GM21619 (cell line): ENCODE results near the gene PRKG1.
A peak's percentile ranks its signal among the peaks of the same experiment; 100 is the strongest.
"Not testable (repeated sequence)": the region's sequence is repeated elsewhere in the genome, so short reads cannot be mapped to it uniquely, and the experiment has no call there.

Experiments
- ATAC-seq: cut with Tn5 transposase; IDR thresholded peaks from one replicate; pipeline ENCODE4 v1.9.1; 2021; ENCODE audit not compliant: unreplicated experiment

The PRKG1 gene

DNA sequence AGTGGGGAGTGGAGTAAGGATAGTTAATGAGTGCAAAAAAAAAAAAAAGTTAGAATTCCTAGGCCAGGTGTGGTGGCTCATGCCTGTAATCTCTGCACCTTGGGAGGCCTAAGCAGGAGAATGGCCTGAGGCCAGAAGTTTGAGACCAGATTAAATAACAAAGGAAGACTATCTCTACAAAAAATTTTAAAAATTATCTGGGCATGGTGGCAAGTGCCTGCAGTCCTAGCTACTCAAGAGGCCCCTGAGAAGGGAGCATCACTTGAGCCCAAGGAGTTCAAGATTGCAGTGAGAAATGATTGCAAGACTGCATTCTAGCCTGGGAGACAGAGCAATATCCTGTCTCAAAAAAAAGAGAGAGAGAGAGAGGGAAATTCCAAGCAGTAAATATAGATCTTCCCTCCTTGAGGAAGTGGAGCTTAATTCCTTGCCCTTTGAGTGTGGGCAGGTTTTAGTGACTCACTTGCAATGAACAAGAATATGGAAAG, 644.6 kb downstream of the PRKG1 start:
- ATAC-seq: no peak

DNA sequence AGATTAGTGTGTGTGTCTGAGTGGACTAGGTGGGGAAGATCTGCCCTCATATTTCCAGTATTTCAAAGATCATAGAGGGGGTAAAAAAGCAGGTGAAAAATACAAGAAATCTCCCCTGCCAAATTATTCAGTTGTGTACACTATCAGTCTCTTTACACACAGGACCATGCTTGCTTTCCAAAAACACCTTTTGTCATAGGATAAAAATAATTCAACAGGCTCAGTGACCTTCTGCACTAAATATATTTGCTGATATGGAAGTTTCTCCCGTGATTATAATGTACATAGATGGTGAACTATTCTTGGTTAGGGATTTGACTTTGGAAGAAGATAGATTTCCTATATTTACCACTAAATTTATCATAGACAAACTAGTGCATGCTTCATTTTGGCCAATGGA, 649.8 kb downstream of the PRKG1 start:
- ATAC-seq: no peak

DNA sequence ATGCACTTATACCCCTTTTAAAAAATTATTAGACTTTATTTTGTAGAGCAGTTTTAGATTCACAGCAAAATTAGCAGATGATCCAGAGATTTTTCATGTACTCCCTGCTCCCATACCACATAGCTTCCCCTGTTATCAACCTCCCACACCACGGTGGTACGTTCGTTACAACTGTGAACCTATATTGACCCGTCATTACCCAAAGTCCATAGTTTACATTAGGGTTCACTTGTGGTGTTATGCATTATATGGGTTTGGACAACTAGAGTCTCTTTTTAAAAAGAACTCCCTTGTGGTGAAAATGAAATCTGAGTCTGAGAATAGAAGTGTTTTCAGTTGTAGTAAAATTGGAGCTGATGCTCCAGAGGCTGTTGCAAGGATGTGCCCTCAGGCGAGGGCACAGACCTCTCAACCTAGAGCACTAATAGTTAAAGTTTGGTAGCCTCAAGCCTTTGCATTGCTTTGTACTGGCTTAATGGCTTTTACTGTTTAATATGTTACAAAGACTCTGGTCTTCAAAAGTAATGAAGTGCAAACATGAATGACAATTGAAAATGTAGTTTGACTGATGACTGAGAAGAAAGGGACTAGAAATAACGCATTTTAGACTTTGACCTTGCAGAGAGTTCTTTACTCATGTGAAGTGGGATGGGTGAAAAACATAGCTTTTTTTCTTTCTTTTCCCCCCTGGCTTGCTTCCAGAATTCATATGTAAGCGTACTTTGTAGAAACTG, 655.7 kb downstream of the PRKG1 start:
- ATAC-seq: no peak

DNA sequence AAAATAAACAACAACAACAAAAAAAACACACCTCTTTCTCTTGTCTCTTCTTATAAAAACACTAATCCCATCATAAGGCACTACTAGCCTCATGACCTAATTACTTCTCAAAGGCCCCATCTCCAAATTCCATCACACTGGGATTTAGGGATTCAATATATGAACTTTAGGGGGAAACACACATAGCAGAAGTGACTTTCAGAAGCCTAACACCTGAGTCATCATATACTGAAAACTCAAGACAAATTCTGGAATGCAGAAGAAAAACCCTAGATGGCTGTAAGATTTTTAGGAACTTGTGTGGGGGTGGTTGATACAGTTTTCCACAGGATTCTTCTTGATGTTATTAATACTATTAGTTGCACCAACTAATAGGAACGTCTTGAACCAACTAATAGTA, 658.8 kb downstream of the PRKG1 start:
- no peak for ATAC-seq

DNA sequence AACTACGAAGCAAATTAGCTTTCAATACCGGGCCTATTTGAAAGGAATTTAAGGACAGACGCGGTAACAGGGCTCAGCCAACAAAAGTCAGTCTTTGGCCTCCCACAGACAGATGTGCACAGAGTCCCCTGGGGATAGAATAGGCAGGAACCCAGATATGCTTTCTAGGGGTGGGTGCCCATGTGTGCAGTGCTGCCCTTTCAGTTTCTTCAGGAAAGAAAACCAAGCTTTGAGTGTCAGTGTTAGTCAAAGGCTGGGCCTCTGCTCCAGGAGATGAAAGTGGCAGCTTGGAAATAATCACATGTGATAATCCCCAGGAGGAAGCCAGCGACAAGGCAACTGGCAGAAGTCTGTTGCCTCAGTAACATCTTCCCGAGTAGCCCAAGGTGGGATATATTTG, 668.9 kb downstream of the PRKG1 start:
- peak; percentile 90 for ATAC-seq

DNA sequence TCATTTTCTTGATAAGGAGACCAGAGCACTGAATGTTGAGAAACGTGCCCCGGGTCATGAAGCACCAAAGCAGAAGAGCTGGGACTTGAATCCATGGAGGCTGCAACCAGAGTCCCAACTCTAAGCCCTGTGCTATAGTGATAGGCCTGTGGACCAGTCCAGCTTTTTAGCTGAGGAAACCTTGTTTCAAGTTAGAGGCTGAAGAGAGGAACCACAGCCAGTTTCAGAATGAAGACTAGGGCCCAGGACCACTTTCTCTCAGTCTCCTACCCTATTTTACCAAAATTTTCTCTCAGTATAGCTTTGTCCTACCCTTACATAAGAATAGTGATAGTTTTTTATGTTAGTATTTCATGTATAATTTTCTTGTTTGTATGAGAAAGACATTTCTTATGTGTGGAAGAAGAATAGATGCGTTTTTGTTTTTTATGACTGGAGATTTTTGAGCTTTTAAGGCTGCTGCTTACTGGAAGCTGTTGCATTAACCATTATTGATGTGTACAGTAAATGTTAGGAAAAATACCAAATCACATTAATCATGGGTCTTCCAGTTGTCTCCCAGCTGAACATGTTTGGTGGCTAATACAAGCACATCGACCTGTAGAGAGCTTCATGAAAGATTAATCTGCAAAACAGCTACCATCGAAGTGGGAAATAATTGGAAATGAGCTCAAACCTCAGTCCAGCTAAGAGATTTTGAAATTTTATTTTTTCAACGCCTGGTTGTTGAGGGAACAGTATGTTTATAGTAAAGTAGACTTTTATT, 670.1 kb downstream of the PRKG1 start:
- no peak for ATAC-seq

DNA sequence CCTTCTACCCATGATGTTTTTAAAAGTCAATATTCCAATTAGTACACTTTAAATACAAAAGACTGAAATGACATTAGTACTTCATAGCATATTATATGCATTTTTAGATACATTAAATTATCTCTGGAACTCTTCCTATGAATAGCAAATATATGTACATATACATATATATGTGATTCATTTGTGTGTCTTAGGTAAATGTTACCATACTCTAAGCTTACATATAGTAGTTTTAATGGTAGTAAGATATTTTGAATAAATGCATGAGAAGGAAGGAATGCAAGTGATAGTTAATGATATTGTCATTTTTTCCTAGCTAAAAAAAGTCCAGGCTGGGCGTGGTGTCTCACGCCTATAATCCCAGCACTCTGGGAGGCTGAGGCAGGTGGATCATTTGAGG, 671.1 kb downstream of the PRKG1 start:
- no peak for ATAC-seq

DNA sequence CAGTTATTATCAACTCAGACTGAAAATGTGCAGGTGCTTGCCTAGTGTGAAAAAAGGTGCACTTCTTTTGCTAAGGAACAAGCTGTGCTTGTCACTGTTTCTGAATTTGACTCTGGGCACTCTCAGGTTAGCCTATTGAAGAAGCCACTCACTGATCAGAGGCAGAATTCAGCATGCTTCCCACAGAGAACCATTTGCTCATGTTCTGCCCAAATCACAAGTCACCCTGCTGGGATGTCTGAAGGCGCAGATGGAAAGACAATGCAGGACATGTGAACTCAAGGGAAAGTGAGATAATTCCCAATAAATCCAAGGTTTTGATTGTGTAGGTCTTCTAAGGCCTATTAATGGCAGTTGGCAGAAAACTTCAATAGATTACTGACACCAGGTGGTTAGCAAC, 672.9 kb downstream of the PRKG1 start:
- ATAC-seq: no peak

DNA sequence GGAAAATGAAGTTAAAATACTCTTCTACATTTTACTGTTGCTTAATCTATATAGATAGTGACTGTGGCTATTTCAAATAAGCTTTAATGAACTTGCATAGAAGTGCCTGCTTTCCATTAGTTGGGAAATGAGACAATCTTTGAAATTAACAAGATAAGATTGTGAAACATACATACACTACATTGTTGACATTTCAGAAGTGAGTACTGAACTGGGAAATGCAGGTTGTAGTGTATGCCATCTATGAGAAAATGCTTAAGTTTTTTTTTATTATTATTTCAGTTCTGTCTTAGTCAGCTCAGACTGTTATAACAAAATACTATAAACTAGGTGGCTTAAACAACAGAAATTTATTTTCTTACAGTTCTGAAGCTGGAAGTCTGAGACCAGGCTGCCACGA, 674.7 kb downstream of the PRKG1 start:
- no peak for ATAC-seq

DNA sequence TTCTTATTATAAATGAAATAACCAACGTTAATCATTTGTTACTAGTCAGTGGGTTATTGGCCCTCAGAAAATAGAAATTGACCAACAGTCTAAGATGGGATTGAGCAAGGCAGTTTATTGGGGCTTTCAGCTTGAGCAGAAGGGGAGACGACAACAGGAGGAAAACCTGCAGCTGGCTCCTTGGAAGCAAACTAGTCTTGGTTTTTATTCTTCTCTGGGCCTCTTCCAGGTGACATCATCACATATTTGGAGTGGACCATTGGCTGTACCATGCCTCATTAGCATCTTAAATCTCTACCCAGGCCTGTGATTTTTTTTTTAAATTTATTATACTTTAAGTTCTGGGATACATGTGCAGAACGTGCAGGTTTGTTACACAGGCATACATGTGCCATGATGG, 684.1 kb downstream of the PRKG1 start:
- ATAC-seq: no peak

DNA sequence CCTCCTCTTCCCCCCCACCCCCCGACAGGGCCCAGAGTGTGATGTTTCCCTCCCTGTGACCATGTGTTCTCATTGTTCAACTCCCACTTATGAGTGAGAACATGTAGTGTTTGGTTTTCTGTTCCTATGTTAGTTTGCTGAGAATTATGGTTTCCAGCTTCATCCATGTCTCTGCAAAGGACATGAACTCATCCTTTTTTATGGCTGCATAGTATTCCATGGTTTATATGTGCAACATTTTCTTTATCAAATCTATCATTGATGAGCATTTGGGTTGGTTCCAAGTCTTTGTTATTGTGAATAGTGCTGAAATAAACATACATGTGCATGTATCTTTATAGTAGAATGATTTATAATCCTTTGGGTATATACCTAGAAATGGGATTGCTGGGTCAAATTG, 684.6 kb downstream of the PRKG1 start:
- not testable (repeated sequence) for ATAC-seq

DNA sequence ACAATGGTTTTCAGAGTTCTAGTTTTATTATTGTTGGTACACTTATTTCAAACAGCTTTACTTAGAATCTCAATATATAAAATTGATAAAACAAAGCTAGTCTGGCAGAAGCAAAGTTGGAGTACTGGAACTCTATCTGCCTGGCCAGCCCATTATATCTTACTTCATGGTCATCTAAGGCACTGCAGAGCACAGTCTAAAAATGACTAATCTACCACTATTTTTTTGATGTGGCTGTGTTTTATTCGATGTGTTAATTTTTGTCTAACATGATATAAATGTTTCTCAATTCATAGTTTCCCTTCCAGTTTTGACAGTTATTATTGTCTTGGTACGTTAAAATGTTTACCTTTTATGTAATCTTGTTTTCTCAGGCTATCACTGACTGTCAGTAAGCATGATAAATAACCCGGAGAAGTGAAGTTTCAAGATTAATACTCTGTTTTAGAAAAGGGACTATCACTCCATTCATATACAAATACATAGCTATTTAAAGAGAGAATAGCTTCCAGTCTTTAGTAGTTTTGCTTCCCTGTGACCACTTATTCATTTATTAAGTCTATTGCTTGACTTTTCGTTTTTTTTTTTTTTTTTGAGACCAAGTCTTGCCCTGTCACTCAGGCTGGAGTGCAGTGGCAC, 685.7 kb downstream of the PRKG1 start:
- ATAC-seq: peak; percentile 65

DNA sequence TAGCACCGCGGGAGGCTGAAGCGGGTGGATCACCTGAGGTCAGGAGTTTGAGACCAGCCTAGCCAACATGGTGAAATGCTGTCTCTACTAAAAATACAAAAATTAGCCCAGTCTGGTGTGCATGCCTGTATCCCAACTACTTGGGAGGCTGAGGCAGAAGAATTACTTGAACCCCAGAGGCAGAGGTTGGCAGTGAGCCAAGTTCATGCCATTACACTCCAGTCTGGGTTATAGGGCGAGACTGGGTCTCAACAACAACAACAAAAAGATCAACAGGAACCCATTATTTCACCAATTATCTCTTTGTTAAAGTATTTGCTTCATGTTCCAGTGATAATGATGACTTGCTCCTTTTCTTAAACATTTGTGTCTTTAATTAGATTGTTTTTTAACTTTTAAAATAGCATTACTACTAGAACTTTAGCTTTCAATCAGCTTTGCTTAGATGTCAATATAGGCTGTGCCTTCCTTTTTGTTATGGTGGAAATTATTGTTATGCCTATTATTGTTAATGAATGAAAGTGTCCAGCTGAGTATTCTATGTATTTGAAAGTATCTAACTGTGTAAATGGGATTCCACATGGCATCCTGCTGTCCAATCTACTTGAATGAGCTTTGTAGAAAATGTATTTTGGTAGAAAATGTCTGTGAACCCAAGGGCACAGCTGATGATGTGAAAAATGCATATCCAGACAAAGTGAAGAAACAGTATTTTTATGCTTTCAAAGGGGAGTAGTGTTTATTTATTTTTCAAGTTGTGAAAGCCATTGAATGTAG, 686.8 kb downstream of the PRKG1 start:
- ATAC-seq: no peak

DNA sequence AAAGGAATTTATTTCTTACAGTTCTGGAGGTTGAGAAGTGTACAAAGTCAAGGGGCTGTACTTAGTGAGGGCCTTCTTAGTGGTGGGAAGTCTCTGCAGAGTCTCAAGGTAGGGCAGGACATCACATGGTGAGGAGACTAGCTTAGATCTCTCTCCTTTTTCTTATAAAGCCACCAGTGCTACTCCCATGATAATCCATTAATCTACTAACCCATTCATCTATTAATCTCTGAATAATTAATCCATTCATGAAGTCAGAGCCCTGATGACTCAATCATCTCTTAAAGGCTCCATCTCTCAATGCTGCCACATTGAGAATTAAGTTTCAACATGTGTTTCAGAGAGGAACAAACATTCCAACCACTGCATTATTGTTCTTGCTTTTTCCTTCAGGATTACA, 689.5 kb downstream of the PRKG1 start:
- ATAC-seq: no peak

DNA sequence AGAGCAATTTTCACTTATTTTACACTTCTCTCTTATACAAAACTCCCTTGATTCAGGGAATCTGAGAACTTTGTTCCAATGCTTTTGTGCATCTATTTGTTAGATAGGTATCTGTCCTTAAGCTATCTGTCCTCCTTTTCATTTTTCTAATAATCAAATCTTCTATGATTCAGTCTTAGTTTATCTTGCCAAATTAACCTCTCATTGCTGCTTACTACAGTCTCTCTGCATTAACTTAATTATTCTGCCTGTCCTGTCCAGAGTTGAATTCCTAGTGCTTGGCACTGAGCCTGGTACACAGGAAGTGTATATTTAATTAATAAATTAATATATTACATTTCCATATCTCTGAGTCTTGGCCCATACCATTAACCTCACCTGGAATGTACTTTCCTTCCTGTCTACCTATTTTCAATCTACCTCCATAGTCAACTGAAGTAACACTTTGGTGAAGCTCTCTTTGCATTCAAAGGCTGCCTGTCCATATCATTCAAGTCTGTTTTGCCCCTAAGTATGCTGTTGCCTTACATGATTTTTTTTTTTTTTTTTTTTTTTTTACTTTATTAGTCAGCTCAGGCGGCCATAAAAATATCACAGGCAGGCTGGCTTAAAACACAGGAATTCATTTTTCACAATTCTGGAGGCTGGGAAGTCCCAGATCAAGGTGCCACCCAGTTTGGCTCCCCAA, 691.1 kb downstream of the PRKG1 start:
- ATAC-seq: no peak

DNA sequence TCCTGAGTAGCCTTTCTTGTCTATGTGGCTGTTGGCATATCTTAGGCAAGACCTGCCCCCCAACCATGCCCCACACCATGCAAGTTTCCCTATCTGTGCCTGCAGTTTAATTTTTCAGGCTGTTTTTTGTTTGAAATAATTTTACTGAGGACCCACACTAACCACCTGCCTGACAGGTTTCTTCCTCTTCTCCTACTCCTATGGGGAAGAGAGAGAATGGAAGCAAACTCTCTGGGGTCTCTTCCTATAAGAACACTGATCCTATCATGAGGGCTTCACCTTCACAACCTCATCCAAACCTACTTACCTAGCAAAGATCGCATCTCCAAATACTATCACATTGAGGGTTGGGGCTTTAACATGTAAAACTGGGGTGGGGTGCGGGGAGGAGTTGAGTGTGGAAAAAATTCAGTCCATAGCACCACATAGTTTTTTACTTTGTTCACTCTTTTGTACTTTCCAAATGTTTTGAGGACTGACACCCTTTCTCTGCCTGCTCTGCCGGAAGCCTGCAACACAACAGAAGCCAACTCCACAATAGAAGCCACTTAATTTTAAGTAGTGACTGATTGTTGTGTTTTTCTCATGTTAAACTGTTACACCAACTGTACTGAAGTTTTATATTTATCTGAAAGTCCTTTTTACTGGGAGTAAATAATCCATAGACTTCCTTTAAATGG, 692.3 kb downstream of the PRKG1 start:
- no peak for ATAC-seq

DNA sequence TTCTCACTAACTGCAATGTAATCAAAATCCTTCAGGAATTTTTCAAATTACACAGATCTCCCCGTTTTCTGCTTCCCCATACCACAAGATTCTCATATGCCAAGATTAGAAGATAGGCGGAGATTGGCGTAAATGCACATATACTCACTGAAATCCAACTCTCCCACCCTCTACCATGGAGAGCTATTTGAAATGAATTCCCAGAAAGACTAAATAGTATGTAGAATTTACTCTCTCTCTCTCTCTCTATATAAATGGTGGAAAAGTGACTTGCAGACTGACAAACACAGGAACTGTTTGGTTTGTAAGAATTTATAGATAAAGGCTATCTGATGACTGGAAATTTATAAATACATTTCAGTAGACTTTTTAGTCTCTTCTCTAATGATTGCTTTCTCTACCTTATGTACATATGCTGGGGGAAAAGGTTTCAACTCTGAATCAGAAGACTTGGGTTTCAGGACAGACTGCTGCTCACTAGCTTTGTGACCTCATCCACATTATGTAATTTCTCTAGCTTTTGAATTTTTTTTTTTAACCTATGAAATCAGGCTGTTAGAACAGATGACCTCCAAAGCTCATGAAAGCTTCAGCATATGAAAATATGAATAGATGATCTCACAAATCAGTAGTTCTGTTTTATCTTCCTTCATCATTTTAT, 692.9 kb downstream of the PRKG1 start:
- no peak for ATAC-seq

DNA sequence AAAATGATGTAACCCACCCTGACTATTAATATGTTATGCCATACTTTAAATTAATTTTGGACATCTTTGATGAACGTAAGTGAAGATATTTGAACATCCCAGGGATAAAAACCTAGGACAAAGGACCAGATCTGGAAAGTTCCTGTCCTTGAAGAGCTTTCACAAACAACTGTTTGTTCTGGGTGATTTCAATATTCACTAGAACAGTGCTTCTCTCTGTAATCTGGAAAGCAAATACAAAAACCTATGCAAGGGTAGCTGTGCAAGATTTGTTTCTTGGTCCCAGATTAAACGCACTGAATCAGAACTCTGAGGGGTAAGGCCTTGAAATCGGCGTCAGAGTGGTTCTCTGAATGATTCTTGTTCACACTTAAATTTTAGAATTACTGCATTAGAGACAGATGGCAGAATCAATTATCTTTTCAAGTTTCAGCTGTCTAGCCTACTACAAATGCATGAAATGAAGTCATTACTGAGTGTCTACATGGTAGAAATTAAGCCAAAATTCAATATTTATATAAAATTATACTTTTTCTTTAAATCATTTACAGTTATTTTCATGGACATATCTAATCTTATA, 694.7 kb downstream of the PRKG1 start:
- ATAC-seq: no peak

DNA sequence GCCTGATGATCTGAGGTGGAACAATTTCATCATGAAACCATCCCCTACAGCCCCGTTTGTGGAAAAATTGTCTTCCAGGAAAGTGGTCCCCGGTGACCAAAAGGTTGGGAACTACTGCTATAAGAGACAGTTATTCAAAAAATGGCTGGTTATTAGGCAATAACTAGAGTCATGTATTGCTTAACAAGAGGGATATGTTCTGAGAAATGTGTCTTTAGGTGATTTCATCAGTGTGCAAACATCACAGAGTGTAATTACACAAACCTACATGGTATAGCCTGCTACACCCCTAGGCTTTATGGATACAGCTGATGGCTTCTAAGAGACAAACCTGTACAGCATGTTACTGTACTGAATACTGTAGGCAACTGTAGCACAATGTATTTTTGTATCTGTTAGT, 696.4 kb downstream of the PRKG1 start:
- ATAC-seq: no peak
